Measurements from ENCODE around the gene UBASH3A. TPM values are rescaled to one million over a fixed set of nuclear protein-coding genes. Genes with fewer than 3 reads are reported as not detected.
A peak's percentile ranks its signal among the peaks of the same experiment; 100 is the strongest.

The UBASH3A gene
- polyA plus RNA-seq, 3 donors = not detected

- no peak for TF ChIP-seq CTCF (IDR thresholded peaks at IDR 0.05)
- no peaks in the 10 kb centered on the region for H3K9me3 ChIP-seq (replicated peaks in 1 of 2; ENCODE audit: control insufficient read depth in 1 of 2, insufficient read depth in 1 of 2, low read length in 2 of 2)
- Mint-ChIP-seq H3K9me3 (peaks cover 0 to 5% (median 2%) of the 10 kb centered on the region in 7 donors), H3K4me1 (peaks cover 12% of the 10 kb centered on the region), H3K27me3 (ENCODE audit: low read depth in 3 of 3) (no peaks in the 10 kb centered on the region), H3K36me3 (no peaks in the 10 kb centered on the region), H3K4me3 (peak overlapping the region in 1 of 2 donors; percentile 31), H3K27ac (peak overlapping the region in 1 of 7 donors; percentile 15)
- no peaks in the 10 kb centered on the region for H3K79me2 ChIP-seq (ENCODE audit: insufficient read depth, low read length)
- no peak overlapping the region for H2AFZ ChIP-seq (ENCODE audit: insufficient read depth, low read depth, low read length, poor library complexity, severe bottlenecking)
- no peaks in the 10 kb centered on the region for H3K36me3 ChIP-seq (replicated peaks in 1 of 2; ENCODE audit: control insufficient read depth in 1 of 2, insufficient read depth in 2 of 2, low read length in 2 of 2)
- H3K9ac ChIP-seq (ENCODE audit: insufficient read depth, low read length, poor library complexity, severe bottlenecking) = no peak overlapping the region
- 95% methylated on average over 10 of the region's 10 CpGs for WGBS (ENCODE audit: insufficient coverage)
- no peak overlapping the region for H3K4me2 ChIP-seq (replicated peaks; ENCODE audit: extremely low read depth, low read length, poor library complexity, severe bottlenecking)
- peaks cover 8 to 11% of the 10 kb centered on the region in 2 donors for H3K4me1 ChIP-seq (ENCODE audit: control insufficient read depth in 1 of 2, insufficient read depth in 2 of 2, low read length in 2 of 2)
- H3K4me3 ChIP-seq (replicated peaks in 1 of 3; ENCODE audit: low read depth in 2 of 3, low read length in 3 of 3) = no peak overlapping the region
- intact Hi-C loops (cut with micrococcal nuclease) = no loop called here
- H4K20me1 ChIP-seq (ENCODE audit: insufficient read depth, low read length) = no peaks in the 10 kb centered on the region
- DNase-seq = no peak
- no peaks in the 10 kb centered on the region for H3K27me3 ChIP-seq (ENCODE audit: control insufficient read depth in 2 of 2, insufficient read depth in 2 of 2, low read length in 2 of 2)
- H3K27ac ChIP-seq (ENCODE audit: low read depth in 1 of 2, low read length in 2 of 2) = no peak overlapping the region
Observed at GRCh38 chr21:42404539-42404938, 837 bp downstream of the UBASH3A start.

DNA sequence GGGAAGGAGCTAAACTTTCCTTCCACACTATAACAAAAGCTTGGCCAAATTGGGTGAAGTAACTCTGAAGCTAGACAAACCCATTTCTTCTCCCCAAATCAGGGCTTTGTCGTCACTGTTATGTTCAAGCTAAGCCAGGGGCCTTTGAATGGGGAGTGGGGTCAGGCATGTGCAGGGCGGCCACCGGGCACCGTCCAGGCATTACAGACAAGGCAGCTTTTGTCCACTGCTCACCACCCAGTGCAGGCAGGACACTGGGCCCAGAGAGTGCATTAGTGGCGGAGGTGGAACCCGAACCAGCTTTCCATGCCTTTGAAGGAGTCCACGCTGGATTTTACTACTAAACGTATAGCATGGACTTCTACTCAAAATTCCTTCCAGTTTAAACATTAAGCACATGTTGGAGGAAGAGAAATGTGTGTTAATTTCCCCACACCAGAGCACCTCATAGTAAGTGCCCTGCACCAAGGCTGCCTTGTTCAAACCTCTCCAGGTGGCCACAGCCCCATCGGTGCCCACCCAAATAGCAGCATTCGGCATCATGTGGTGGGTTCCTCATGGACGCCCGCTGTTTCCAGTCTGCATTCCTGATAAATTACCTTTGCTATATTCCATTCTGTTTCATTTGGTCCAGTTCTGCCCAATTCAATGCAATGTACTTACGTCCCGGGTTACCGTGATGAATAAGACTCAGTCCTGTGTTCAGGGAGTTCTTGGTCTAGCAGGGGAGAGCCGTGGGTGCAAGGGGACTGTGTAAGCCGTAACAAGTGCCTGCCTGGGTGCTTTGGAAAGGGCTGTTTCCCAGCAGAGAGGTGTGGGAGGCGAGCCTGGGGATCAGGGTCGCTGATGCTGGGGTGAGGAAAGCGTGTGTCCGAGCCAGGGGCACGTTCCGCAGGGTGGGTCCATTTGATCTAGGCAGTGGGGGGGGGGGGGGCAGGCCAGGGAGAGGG, 1.6 kb downstream of the UBASH3A start:
- no peak overlapping the region for H2AFZ ChIP-seq (ENCODE audit: insufficient read depth, low read depth, low read length, poor library complexity, severe bottlenecking)
- Mint-ChIP-seq H3K4me3 (peak overlapping the region in 1 of 2 donors; percentile 34), H3K4me1 (peaks cover 12% of the 10 kb centered on the region), H3K9me3 (peaks cover 0 to 5% (median 2%) of the 10 kb centered on the region in 7 donors), H3K27me3 (ENCODE audit: low read depth in 3 of 3) (peaks cover 0 to 2% (median 1%) of the 10 kb centered on the region in 3 donors), H3K27ac (peak overlapping the region in 1 of 7 donors; percentile 63), H3K36me3 (no peaks in the 10 kb centered on the region)
- no peaks in the 10 kb centered on the region for H3K79me2 ChIP-seq (ENCODE audit: insufficient read depth, low read length)
- no peaks in the 10 kb centered on the region for H4K20me1 ChIP-seq (ENCODE audit: insufficient read depth, low read length)
- no peaks in the 10 kb centered on the region for H3K27me3 ChIP-seq (ENCODE audit: control insufficient read depth in 2 of 2, insufficient read depth in 2 of 2, low read length in 2 of 2)
- H3K9me3 ChIP-seq (replicated peaks in 1 of 2; ENCODE audit: control insufficient read depth in 1 of 2, insufficient read depth in 1 of 2, low read length in 2 of 2) = no peaks in the 10 kb centered on the region
- intact Hi-C loops (cut with micrococcal nuclease) = no loop called here
- TF ChIP-seq CTCF (IDR thresholded peaks at IDR 0.05) = no peak
- peaks cover 8 to 11% of the 10 kb centered on the region in 2 donors for H3K4me1 ChIP-seq (ENCODE audit: control insufficient read depth in 1 of 2, insufficient read depth in 2 of 2, low read length in 2 of 2)
- H3K4me3 ChIP-seq (replicated peaks in 1 of 3; ENCODE audit: low read depth in 2 of 3, low read length in 3 of 3) = no peak overlapping the region
- H3K9ac ChIP-seq (ENCODE audit: insufficient read depth, low read length, poor library complexity, severe bottlenecking) = no peak overlapping the region
- WGBS (ENCODE audit: insufficient coverage) = 97% methylated on average over 18 of the region's 23 CpGs
- no peaks in the 10 kb centered on the region for H3K36me3 ChIP-seq (replicated peaks in 1 of 2; ENCODE audit: control insufficient read depth in 1 of 2, insufficient read depth in 2 of 2, low read length in 2 of 2)
- H3K4me2 ChIP-seq (replicated peaks; ENCODE audit: extremely low read depth, low read length, poor library complexity, severe bottlenecking) = no peak overlapping the region
- H3K27ac ChIP-seq (ENCODE audit: low read depth in 1 of 2, low read length in 2 of 2) = no peak overlapping the region
- no peak for DNase-seq
